AG04450 (cell line): ENCODE results near the gene EXOC4. TPM values are rescaled to one million over a fixed set of nuclear protein-coding genes. Genes with fewer than 3 reads are reported as not detected.

Experiments used
- CTCF ChIA-PET: fragments of 300-600, 350-600 bp; formaldehyde crosslinking; extraction: SDS; loops from one replicate; lab custom pipeline; 2022; ENCODE audit warnings: antibody characterized with exemption, inconsistent platforms; lab: Charles Lee
- POLR2A ChIA-PET: fragments of 350-600 bp; formaldehyde crosslinking; extraction: SDS; loops from one replicate; lab custom pipeline; 2021; ENCODE audit warnings: antibody characterized with exemption, inconsistent platforms; lab: Yijun Ruan, JAX
- DNase-seq: peaks from one replicate; pipeline ENCODE4 v3.0.0-alpha.2; 2011; ENCODE audit warnings: low read depth, low spot score
- H3K27ac ChIP-seq: one replicate; pipeline ENCODE4 v1.5.1; 2012; ENCODE audit warnings: low read depth, low read length, control low read depth
- H3K27me3 ChIP-seq: one replicate; pipeline ENCODE4 v1.6.0; 2012; ENCODE audit warnings: low read length; ENCODE audit not compliant: control insufficient read depth, insufficient read depth
- H3K4me3 ChIP-seq: 2 replicates; pipeline ENCODE4 v1.5.1; 2011; ENCODE audit warnings: mild to moderate bottlenecking, low read depth, low read length, control low read depth
- H3K9me3 ChIP-seq: 2 replicates; pipeline ENCODE4 v1.5.1; 2012; ENCODE audit warnings: low read length; ENCODE audit not compliant: control insufficient read depth, insufficient read depth
- CTCF ChIP-seq: IDR thresholded peaks from 2 replicates; pipeline ENCODE4 v1.5.1; 2011; ENCODE audit warnings: low read depth, low read length, control low read depth, inconsistent platforms
- polyA plus RNA-seq: library from polyadenylated mRNA; depleted of rRNA; stranded (reverse); fragments of >200 nt; gene quantifications from 2 replicates; pipeline ENCODE4 v1.2.3, GENCODE V29; 2011

The EXOC4 gene
- polyA plus RNA-seq, 1 experiment = 73.5 TPM

- ChIA-PET CTCF (no interaction called here), POLR2A (interaction anchor here (0.7 kb wide), 1 partner anchor 571 kb away, joined by 5 read pairs; no protein-coding TSS in a partner anchor)
- Histone ChIP-seq H3K27ac (no peak overlapping the region), H3K4me3 (no peak overlapping the region), H3K27me3 (no peaks in the 10 kb centered on the region), H3K9me3 (no peaks in the 10 kb centered on the region)
- TF ChIP-seq CTCF = no peak
- no peak for DNase-seq
Measured at GRCh38 chr7:133282094-133282493, 29.2 kb downstream of the EXOC4 start.

GRCh38 chr7:133284092-133284491 is 31.2 kb downstream of the EXOC4 start:
- no peak for TF ChIP-seq CTCF
- Histone ChIP-seq H3K27ac (no peak overlapping the region), H3K27me3 (no peaks in the 10 kb centered on the region), H3K9me3 (no peaks in the 10 kb centered on the region), H3K4me3 (no peak overlapping the region)
- DNase-seq = no peak
- POLR2A ChIA-PET = no interaction called here
- CTCF ChIA-PET = interaction anchor here (0.8 kb wide), 1 partner anchor 151 kb away, joined by 3 read pairs; no protein-coding TSS in a partner anchor

- Histone ChIP-seq H3K9me3 (no peaks in the 10 kb centered on the region), H3K4me3 (no peak overlapping the region), H3K27me3 (no peaks in the 10 kb centered on the region), H3K27ac (no peak overlapping the region)
- ChIA-PET POLR2A (no interaction called here), CTCF (no interaction called here)
- TF ChIP-seq CTCF = no peak
- DNase-seq = no peak
Measured at GRCh38 chr7:133288970-133289369, 36.1 kb downstream of the EXOC4 start.

GRCh38 chr7:133290041-133290440 is 37.2 kb downstream of the EXOC4 start:
- POLR2A ChIA-PET = no interaction called here
- no peak for DNase-seq
- no peak overlapping the region for H3K4me3 ChIP-seq
- H3K27ac ChIP-seq = no peak overlapping the region
- no peak for TF ChIP-seq CTCF
- H3K9me3 ChIP-seq = no peaks in the 10 kb centered on the region
- H3K27me3 ChIP-seq = no peaks in the 10 kb centered on the region
- CTCF ChIA-PET = no interaction called here

- H3K9me3 ChIP-seq = no peaks in the 10 kb centered on the region
- ChIA-PET CTCF (no interaction called here), POLR2A (no interaction called here)
- DNase-seq = no peak
- TF ChIP-seq CTCF = no peak
- H3K27ac ChIP-seq = no peak overlapping the region
- H3K27me3 ChIP-seq = no peaks in the 10 kb centered on the region
- H3K4me3 ChIP-seq = no peak overlapping the region
Measured at GRCh38 chr7:133290676-133291333, 37.9 kb downstream of the EXOC4 start.
